H1 (cell line): ENCODE results near the gene ZFP3. TPM values are rescaled to one million over a fixed set of nuclear protein-coding genes. Genes with fewer than 3 reads are reported as not detected.

Experiments used
- ATF3 ChIP-seq: IDR thresholded peaks from 2 replicates; pipeline ENCODE4 v1.6.1; 2011; ENCODE audit warnings: low read depth, mild to moderate bottlenecking, low read length; ENCODE audit not compliant: insufficient read depth
- CBX8 ChIP-seq: fragments of 300-800, 300-1000 bp; sonication (generic); IDR thresholded peaks from 2 replicates; pipeline ENCODE4 v1.7.1; 2016; ENCODE audit warnings: low read depth, low read length, borderline replicate concordance
- CHD7 ChIP-seq: fragments of 300-600 bp; sonication (generic); IDR thresholded peaks from 2 replicates; pipeline ENCODE4 v1.7.1; 2012; ENCODE audit warnings: low read length, moderate library complexity, mild to moderate bottlenecking, inconsistent platforms; ENCODE audit not compliant: insufficient replicate concordance
- FOSL1 ChIP-seq: IDR thresholded peaks from 2 replicates; pipeline ENCODE4 v1.6.1; 2011; ENCODE audit warnings: mild to moderate bottlenecking, low read depth, low read length, moderate library complexity; ENCODE audit not compliant: insufficient read depth
- JUN ChIP-seq: IDR thresholded peaks from 2 replicates; pipeline ENCODE4 v1.6.1; 2011; ENCODE audit warnings: low read depth, mild to moderate bottlenecking, improper control_type of control experiment, low read length
- NANOG ChIP-seq: IDR thresholded peaks from 2 replicates; pipeline ENCODE4 v1.6.1; 2011; ENCODE audit warnings: low read length, low read depth, mild to moderate bottlenecking, inconsistent platforms; ENCODE audit not compliant: insufficient read depth, poor library complexity, severe bottlenecking
- POLR2AphosphoS5 ChIP-seq: IDR thresholded peaks from 2 replicates; pipeline ENCODE4 v1.6.1; 2011; ENCODE audit warnings: low read depth, low read length
- RFX5 ChIP-seq: IDR thresholded peaks from 2 replicates; pipeline ENCODE4 v1.6.1; 2011; ENCODE audit warnings: low read depth, low read length, improper control_type of control experiment, borderline replicate concordance
- polyA plus RNA-seq, 7 experiments: library from polyadenylated mRNA; depleted of rRNA in 3 of 7; stranded (reverse) in 5 of 7; unstranded in 2 of 7; fragments of >200 nt in 5 of 7; fragments of 200-250 nt in 2 of 7; gene quantifications; 1 replicate in 5 of 7; 2 replicates in 1 of 7; 4 replicates in 1 of 7; pipeline versions ENCODE4 v1.2.1 to v1.2.3, GENCODE V29; 2011 to 2013; ENCODE audit warnings: missing spikeins in 2 of 7, mixed read lengths in 2 of 7
- total RNA-seq: library from RNA; stranded (reverse); fragmentation: NEBNext Ultra II Directional; extraction: Animal tissue kit (Norgen Biotek cat#: 25700); gene quantifications from 2 replicates; pipeline ENCODE4 v1.2.1, GENCODE V29; 2021

Gene ZFP3
- total and polyA plus RNA-seq, 2 of the 8 experiments (the other 6 are each of a cell fraction or from before 2014, with no cell fraction given), result 0.15 to 0.44 TPM

GRCh38 chr17:5138616-5139457, 60.6 kb downstream of the ZFP3 start (continued):
- TF ChIP-seq ATF3 (no peak), JUN (no peak), CBX8 (no peak), RFX5 (no peak), POLR2AphosphoS5 (no peak), FOSL1 (no peak), CHD7 (no peak), NANOG (no peak)
- TF ChIP-seq, all 59 proteins: peak for 0
